COLO829 (cell line): Measurements from ENCODE around the gene IQCK.

Experiments used
- DNase-seq: peaks from one replicate; pipeline ENCODE4 v3.0.0; 2012; ENCODE audit warnings: low spot score

IQCK gene

GRCh38 chr16:19718624-19718965 is 524 bp downstream of the IQCK start:
- DNase-seq: peak; percentile 32

- no peak for DNase-seq
These were observed 4.3 kb downstream of the IQCK start for GRCh38 chr16:19722269-19722952.

- no peak for DNase-seq
These were observed 4.9 kb downstream of the IQCK start for GRCh38 chr16:19722981-19723380.

GRCh38 chr16:19728636-19728965 is 10.5 kb downstream of the IQCK start:
- no peak for DNase-seq

GRCh38 chr16:19733551-19733950 is 15.5 kb downstream of the IQCK start:
- DNase-seq: no peak

- no peak for DNase-seq
These were observed 17.2 kb downstream of the IQCK start for GRCh38 chr16:19735074-19735867.

DNA sequence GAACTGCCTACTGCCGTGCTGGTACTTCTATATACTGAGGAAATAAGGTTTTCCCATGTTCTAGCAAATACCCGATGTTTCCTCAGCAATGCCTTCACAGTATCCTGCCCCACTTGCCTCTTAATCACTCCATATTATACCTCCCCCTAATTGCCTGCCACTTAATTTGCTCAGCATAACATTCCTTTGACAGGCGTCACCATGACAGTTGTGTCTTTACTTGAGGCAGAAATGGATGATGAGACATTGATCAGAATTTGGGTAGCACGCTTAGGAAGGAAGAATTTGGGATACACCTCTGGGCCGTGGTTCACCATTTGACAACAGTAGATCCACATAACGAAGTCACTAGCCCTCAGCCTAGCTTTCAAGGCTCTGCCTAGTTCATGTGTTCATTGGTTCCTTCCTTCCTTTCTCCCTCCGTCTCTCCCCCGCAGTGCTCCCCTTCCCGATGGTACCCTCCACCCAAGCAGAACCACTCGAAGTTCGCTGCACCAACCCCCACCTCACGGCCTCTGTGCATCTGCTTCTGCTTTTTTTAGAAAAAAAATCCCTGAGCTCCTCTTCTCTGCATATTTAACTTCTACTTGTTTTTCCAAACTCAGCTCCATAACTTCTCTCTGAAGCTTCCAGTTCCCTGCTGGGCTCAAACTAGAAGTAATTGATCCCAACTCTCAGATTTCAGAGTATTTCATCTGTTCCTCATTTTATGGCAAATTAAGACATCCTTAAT is 19.4 kb downstream of the IQCK start:
- DNase-seq: no peak

- no peak for DNase-seq
These were observed 23.3 kb downstream of the IQCK start for GRCh38 chr16:19741354-19741753.

- no peak for DNase-seq
These were observed 25.7 kb downstream of the IQCK start for GRCh38 chr16:19743816-19744159.

DNA sequence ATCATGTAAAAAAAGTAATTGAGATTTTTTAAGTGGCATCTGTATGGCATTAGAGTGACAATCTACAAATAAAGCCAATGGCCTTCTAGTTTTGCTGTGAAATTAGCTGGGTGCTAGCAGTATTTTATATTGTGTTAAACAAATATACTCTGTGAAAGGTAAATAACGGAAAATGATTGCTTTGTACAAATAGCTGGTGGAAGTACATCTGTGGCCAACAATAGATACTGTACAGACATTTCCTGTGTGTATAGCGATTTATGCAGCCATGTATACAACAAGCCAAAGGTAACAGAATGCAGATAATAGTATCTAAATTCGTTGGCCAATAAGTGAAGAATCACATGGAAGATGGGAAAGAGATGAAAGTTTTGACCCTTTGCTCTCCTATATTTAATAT is 26.6 kb downstream of the IQCK start:
- no peak for DNase-seq

- DNase-seq: peak; percentile 89
These were observed 27.4 kb downstream of the IQCK start for GRCh38 chr16:19745286-19746010.

GRCh38 chr16:19746561-19746960 is 28.5 kb downstream of the IQCK start:
- peak; percentile 71 for DNase-seq

- DNase-seq: no peak
These were observed 30.5 kb downstream of the IQCK start for GRCh38 chr16:19748389-19749168.

DNA sequence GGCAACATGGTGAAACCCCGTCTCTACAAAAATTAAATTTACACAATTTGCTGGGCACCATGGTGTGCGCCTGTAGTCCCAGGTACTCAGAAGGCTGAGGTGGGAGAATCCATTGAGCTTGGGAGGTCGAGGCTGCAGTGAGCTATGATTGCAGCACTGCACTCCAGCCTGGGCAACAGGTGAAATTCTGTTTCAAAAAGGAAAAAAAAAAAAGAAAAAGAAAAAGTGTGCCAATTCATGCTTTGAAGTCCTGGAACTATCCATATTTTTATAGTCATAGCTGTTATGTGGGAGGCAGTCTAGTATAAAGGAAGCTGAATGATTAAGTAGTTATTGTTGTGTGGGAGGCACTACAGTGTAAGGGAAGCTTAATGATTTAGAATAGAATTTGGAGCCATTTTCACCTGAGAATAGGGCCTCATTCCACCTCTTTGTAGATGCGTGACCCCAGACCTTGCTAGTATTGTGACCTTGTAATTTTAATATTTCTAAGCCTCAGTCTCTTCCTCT is 31.6 kb downstream of the IQCK start:
- DNase-seq: no peak

- no peak for DNase-seq
These were observed 33.7 kb downstream of the IQCK start for GRCh38 chr16:19751478-19752385.

- peak; percentile 90 for DNase-seq
These were observed 36.0 kb downstream of the IQCK start for GRCh38 chr16:19753815-19754643.

DNA sequence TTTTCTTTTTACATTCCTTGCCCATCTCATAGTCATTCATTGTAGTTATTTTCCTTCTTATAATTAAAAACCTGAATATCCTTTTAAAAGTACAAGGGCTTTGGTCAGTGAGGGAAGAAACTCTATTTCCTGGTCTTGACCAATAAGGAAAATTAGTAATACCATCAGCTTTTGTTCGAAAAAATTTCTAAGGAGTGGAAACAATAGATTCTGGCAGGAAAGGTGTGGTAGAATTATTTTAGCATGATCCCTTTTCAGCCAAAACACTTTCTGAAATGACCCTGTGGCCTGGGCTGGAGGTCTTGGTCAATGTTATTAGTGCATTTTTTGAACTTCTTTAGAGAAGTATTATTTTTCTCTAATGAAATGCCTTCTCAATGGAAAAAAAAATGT is 36.6 kb downstream of the IQCK start:
- no peak for DNase-seq

GRCh38 chr16:19755268-19755667 is 37.2 kb downstream of the IQCK start:
- no peak for DNase-seq

DNA sequence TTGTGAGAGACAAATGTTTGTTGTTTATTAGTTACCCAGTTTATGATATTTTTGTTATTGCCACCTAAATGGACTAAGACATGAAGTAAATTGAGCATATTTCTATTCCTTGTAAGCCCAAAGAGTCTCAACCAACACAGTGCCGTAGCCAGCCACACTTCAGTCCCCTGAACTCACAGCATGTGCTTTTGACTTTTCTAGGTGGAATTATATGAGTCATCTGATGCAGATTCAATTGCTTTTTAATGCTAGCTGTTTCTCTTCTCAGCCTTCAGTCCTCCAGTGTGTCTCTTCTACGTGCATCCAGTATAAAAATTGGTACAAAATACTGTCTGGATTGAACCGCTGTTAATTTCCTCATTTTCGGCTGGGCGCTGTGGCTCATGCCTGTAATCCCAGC is 39.0 kb downstream of the IQCK start:
- DNase-seq: no peak
